ENCODE data around the gene DEPP1. TPM values are rescaled to one million over a fixed set of nuclear protein-coding genes. Genes with fewer than 3 reads are reported as not detected.

The DEPP1 gene
- total RNA-seq, 2 experiments from 2014 or later: 0.12 to 0.49 TPM

- Mint-ChIP-seq H3K4me3 (peak overlapping the region; percentile 81), H3K9me3 (peaks cover 3% of the 10 kb centered on the region), H3K27ac (peak overlapping the region; percentile 60)
Observed at GRCh38 chr10:44958196-44958897, 20.3 kb downstream of the DEPP1 start.

GRCh38 chr10:44956717-44957706 lies 21.6 kb downstream of the DEPP1 start:
- no peak for DNase-seq
- H3K27me3 Mint-ChIP-seq: no peaks in the 10 kb centered on the region
- H3K4me3 Mint-ChIP-seq: no peak overlapping the region
- peaks cover 12% of the 10 kb centered on the region for H3K4me1 Mint-ChIP-seq
- H3K36me3 Mint-ChIP-seq: peaks cover 12% of the 10 kb centered on the region
- H3K27ac Mint-ChIP-seq: peak overlapping the region; percentile 29
- peaks cover 3% of the 10 kb centered on the region for H3K9me3 Mint-ChIP-seq

More at GRCh38 chr10:44958196-44958897, 20.3 kb downstream of the DEPP1 start:
- Mint-ChIP-seq H3K36me3 (peaks cover 12% of the 10 kb centered on the region), H3K4me1 (peaks cover 12% of the 10 kb centered on the region), H3K27me3 (no peaks in the 10 kb centered on the region)
- no peak for DNase-seq

- Mint-ChIP-seq H3K4me3 (no peak overlapping the region), H3K27me3 (no peaks in the 10 kb centered on the region), H3K36me3 (peaks cover 12% of the 10 kb centered on the region), H3K9me3 (peaks cover 3% of the 10 kb centered on the region), H3K27ac (no peak overlapping the region), H3K4me1 (peaks cover 12% of the 10 kb centered on the region)
- no peak for DNase-seq
Observed at GRCh38 chr10:44956226-44956625, 22.4 kb downstream of the DEPP1 start.

GRCh38 chr10:44955413-44956070 lies 23.1 kb downstream of the DEPP1 start:
- Mint-ChIP-seq H3K4me1 (peaks cover 12% of the 10 kb centered on the region), H3K27ac (no peak overlapping the region), H3K36me3 (peaks cover 12% of the 10 kb centered on the region), H3K4me3 (no peak overlapping the region), H3K9me3 (peaks cover 3% of the 10 kb centered on the region), H3K27me3 (no peaks in the 10 kb centered on the region)
- no peak for DNase-seq

- peaks cover 3% of the 10 kb centered on the region for H3K9me3 Mint-ChIP-seq
- no peak for DNase-seq
- H3K27ac Mint-ChIP-seq: no peak overlapping the region
- H3K4me1 Mint-ChIP-seq: peaks cover 13% of the 10 kb centered on the region
- H3K4me3 Mint-ChIP-seq: no peak overlapping the region
- H3K36me3 Mint-ChIP-seq: peaks cover 12% of the 10 kb centered on the region
- no peaks in the 10 kb centered on the region for H3K27me3 Mint-ChIP-seq
Observed at GRCh38 chr10:44954962-44955361, 23.6 kb downstream of the DEPP1 start.

- DNase-seq: no peak
- Mint-ChIP-seq H3K36me3 (peaks cover 12% of the 10 kb centered on the region), H3K27ac (no peak overlapping the region), H3K27me3 (no peaks in the 10 kb centered on the region), H3K4me1 (peaks cover 14% of the 10 kb centered on the region), H3K4me3 (no peak overlapping the region), H3K9me3 (peaks cover 3% of the 10 kb centered on the region)
Observed at GRCh38 chr10:44954042-44954441, 24.6 kb downstream of the DEPP1 start.

GRCh38 chr10:44952779-44953231 lies 25.8 kb downstream of the DEPP1 start:
- H3K9me3 Mint-ChIP-seq: peaks cover 3% of the 10 kb centered on the region
- H3K27ac Mint-ChIP-seq: no peak overlapping the region
- no peak overlapping the region for H3K4me3 Mint-ChIP-seq
- no peaks in the 10 kb centered on the region for H3K27me3 Mint-ChIP-seq
- H3K4me1 Mint-ChIP-seq: peaks cover 10% of the 10 kb centered on the region
- DNase-seq: no peak
- peaks cover 12% of the 10 kb centered on the region for H3K36me3 Mint-ChIP-seq

GRCh38 chr10:44951576-44952226 lies 26.9 kb downstream of the DEPP1 start:
- no peaks in the 10 kb centered on the region for H3K27me3 Mint-ChIP-seq
- H3K27ac Mint-ChIP-seq: no peak overlapping the region
- peaks cover 8% of the 10 kb centered on the region for H3K36me3 Mint-ChIP-seq
- peaks cover 12% of the 10 kb centered on the region for H3K4me1 Mint-ChIP-seq
- DNase-seq: no peak
- H3K4me3 Mint-ChIP-seq: no peak overlapping the region
- no peaks in the 10 kb centered on the region for H3K9me3 Mint-ChIP-seq

GRCh38 chr10:44950326-44951225 lies 28.0 kb downstream of the DEPP1 start:
- Mint-ChIP-seq H3K4me1 (peaks cover 15% of the 10 kb centered on the region), H3K9me3 (no peaks in the 10 kb centered on the region), H3K27ac (no peak overlapping the region), H3K36me3 (peaks cover under 1% of the 10 kb centered on the region), H3K27me3 (no peaks in the 10 kb centered on the region), H3K4me3 (no peak overlapping the region)
- DNase-seq: no peak

- Mint-ChIP-seq H3K36me3 (peaks cover 5% of the 10 kb centered on the region), H3K27ac (no peak overlapping the region), H3K27me3 (no peaks in the 10 kb centered on the region), H3K4me1 (peaks cover 15% of the 10 kb centered on the region), H3K4me3 (no peak overlapping the region), H3K9me3 (peaks cover 3% of the 10 kb centered on the region)
- no peak for DNase-seq
Observed at GRCh38 chr10:44949915-44950314, 28.7 kb downstream of the DEPP1 start.

- Mint-ChIP-seq H3K4me1 (peaks cover 13% of the 10 kb centered on the region), H3K9me3 (peaks cover 8% of the 10 kb centered on the region), H3K27me3 (no peaks in the 10 kb centered on the region), H3K4me3 (no peak overlapping the region), H3K36me3 (peaks cover 5% of the 10 kb centered on the region), H3K27ac (no peak overlapping the region)
- DNase-seq: no peak
Observed at GRCh38 chr10:44949127-44949802, 29.3 kb downstream of the DEPP1 start.

GRCh38 chr10:44948642-44949041 lies 30.0 kb downstream of the DEPP1 start:
- Mint-ChIP-seq H3K9me3 (peaks cover 12% of the 10 kb centered on the region), H3K4me1 (peaks cover 13% of the 10 kb centered on the region), H3K4me3 (no peak overlapping the region), H3K27me3 (no peaks in the 10 kb centered on the region), H3K27ac (no peak overlapping the region), H3K36me3 (peaks cover 5% of the 10 kb centered on the region)
- DNase-seq: no peak

GRCh38 chr10:44947371-44948152 lies 31.0 kb downstream of the DEPP1 start:
- Mint-ChIP-seq H3K4me3 (no peak overlapping the region), H3K27me3 (peaks cover 6% of the 10 kb centered on the region), H3K27ac (no peak overlapping the region), H3K4me1 (peaks cover 13% of the 10 kb centered on the region), H3K36me3 (peaks cover 5% of the 10 kb centered on the region), H3K9me3 (peaks cover 17% of the 10 kb centered on the region)
- DNase-seq: no peak
